ENCODE measurements around the gene PNPLA6. TPM values are rescaled to one million over a fixed set of nuclear protein-coding genes. Genes with fewer than 3 reads are reported as not detected.

The PNPLA6 gene
- polyA plus RNA-seq, 1 donor (not counting 4 experiments of a cell fraction or from before 2014, with no cell fraction given), result 22.4 TPM

DNA sequence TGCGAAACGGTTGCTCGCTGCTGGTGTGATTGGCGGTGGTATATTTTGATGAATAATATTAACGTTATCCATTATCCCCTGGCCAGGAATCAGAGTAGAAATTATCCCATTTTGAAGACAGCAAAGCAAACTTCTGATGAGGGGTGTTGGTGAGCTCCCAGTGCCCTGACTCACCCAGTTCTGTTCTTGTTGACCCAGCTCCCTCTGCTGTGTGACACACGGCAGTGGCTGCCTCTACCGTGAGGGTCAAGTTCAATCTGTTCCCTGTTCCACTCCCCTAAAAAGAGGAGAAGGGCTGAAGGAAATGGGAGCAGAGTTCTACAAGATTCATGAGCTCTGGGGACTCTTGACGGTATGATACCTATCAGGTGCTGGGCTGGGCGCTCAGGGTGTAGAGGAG lies 62.2 kb downstream of the PNPLA6 start:
- no peak for TF ChIP-seq EZH2 (IDR thresholded peaks at IDR 0.05; ENCODE audit: low read length)
- TF ChIP-seq, protein P1, sequence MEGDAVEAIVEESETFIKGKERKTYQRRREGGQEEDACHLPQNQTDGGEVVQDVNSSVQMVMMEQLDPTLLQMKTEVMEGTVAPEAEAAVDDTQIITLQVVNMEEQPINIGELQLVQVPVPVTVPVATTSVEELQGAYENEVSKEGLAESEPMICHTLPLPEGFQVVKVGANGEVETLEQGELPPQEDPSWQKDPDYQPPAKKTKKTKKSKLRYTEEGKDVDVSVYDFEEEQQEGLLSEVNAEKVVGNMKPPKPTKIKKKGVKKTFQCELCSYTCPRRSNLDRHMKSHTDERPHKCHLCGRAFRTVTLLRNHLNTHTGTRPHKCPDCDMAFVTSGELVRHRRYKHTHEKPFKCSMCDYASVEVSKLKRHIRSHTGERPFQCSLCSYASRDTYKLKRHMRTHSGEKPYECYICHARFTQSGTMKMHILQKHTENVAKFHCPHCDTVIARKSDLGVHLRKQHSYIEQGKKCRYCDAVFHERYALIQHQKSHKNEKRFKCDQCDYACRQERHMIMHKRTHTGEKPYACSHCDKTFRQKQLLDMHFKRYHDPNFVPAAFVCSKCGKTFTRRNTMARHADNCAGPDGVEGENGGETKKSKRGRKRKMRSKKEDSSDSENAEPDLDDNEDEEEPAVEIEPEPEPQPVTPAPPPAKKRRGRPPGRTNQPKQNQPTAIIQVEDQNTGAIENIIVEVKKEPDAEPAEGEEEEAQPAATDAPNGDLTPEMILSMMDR (optimal IDR thresholded peaks at IDR 0.05 in 1 of 3, IDR thresholded peaks at IDR 0.05 in 1 of 3, conservative IDR thresholded peaks at IDR 0.05 in 1 of 3; ENCODE audit: extremely low read depth in 1 of 3, insufficient read depth in 2 of 3, low read length in 3 of 3), result peak in 1 of 3 experiments; percentile 34
- Histone ChIP-seq H3K9ac (ENCODE audit: control insufficient read depth, extremely low read depth, insufficient read depth, low read length) (no peak overlapping the region), H3K9me3 (ENCODE audit: control insufficient read depth, low read depth, low read length) (no peaks in the 10 kb centered on the region), H3K27ac (ENCODE audit: control insufficient read depth, insufficient read depth, low read length) (no peak overlapping the region), H3K36me3 (ENCODE audit: control insufficient read depth in 2 of 2, extremely low read depth in 1 of 2, insufficient read depth in 2 of 2, low read length in 2 of 2) (peaks cover 0 to 2% of the 10 kb centered on the region in 2 experiments), H3K27me3 (ENCODE audit: control insufficient read depth, extremely low read depth, insufficient read depth, low read length) (no peaks in the 10 kb centered on the region), H3K4me1 (ENCODE audit: control insufficient read depth, extremely low read depth, insufficient read depth, low read length) (peaks cover 14% of the 10 kb centered on the region), H2AFZ (ENCODE audit: control insufficient read depth, low read length) (no peak overlapping the region), H3K4me3 (ENCODE audit: control insufficient read depth in 2 of 3, extremely low read depth in 1 of 3, insufficient read depth in 2 of 3, low read depth in 1 of 3, low read length in 3 of 3) (no peak overlapping the region), H4K20me1 (ENCODE audit: control insufficient read depth, extremely low read depth, insufficient read depth, low read length) (peaks cover 8% of the 10 kb centered on the region), H3K4me2 (ENCODE audit: control insufficient read depth, extremely low read depth, insufficient read depth, low read depth, low read length) (no peak overlapping the region), H3K79me2 (ENCODE audit: control insufficient read depth, insufficient read depth, low read length) (peaks cover 2% of the 10 kb centered on the region), H3K9me1 (ENCODE audit: control insufficient read depth, extremely low read depth, insufficient read depth, low read length) (peaks cover 4% of the 10 kb centered on the region)
- dilution Hi-C loops (cut with MboI; ENCODE audit: extremely low pct_ligation_motif_present, low sequenced_read_pairs), result no loop called here
- DNase-seq (ENCODE audit: low read depth, low spot score) (no peak), FAIRE-seq (no peak)

DNA sequence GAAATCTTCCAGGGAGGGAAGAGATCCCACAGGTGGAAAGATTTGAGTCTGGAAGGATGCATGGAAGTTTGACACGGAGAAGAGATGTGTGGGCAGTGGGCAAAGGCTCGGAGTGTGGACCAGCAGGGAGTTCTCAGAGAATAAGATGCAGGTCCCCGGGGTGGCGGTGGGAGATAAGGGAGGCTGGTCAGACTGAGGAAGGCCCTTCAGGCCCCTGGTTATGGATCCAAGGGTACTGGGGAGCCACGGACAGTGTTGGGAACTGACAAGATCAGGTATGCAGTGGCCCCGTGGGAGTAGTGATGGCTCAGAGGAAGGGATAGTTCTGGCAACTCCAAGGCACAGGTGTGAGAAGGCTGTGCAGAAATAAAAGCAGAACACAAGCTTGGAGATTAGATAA lies 62.7 kb downstream of the PNPLA6 start:
- peaks cover 8% of the 10 kb centered on the region for H4K20me1 ChIP-seq (ENCODE audit: control insufficient read depth, extremely low read depth, insufficient read depth, low read length)
- no peak overlapping the region for H3K4me3 ChIP-seq (ENCODE audit: control insufficient read depth in 2 of 3, extremely low read depth in 1 of 3, insufficient read depth in 2 of 3, low read depth in 1 of 3, low read length in 3 of 3)
- H3K4me2 ChIP-seq (ENCODE audit: control insufficient read depth, extremely low read depth, insufficient read depth, low read depth, low read length), result no peak overlapping the region
- no peaks in the 10 kb centered on the region for H3K27me3 ChIP-seq (ENCODE audit: control insufficient read depth, extremely low read depth, insufficient read depth, low read length)
- dilution Hi-C loops (cut with MboI; ENCODE audit: extremely low pct_ligation_motif_present, low sequenced_read_pairs), result no loop called here
- no peak overlapping the region for H2AFZ ChIP-seq (ENCODE audit: control insufficient read depth, low read length)
- no peak overlapping the region for H3K9ac ChIP-seq (ENCODE audit: control insufficient read depth, extremely low read depth, insufficient read depth, low read length)
- no peak for FAIRE-seq
- peaks cover 0 to 2% of the 10 kb centered on the region in 2 experiments for H3K36me3 ChIP-seq (ENCODE audit: control insufficient read depth in 2 of 2, extremely low read depth in 1 of 2, insufficient read depth in 2 of 2, low read length in 2 of 2)
- H3K4me1 ChIP-seq (ENCODE audit: control insufficient read depth, extremely low read depth, insufficient read depth, low read length), result peaks cover 14% of the 10 kb centered on the region
- no peak for TF ChIP-seq EZH2 (IDR thresholded peaks at IDR 0.05; ENCODE audit: low read length)
- TF ChIP-seq, protein P1 (optimal IDR thresholded peaks at IDR 0.05 in 1 of 3, IDR thresholded peaks at IDR 0.05 in 1 of 3, conservative IDR thresholded peaks at IDR 0.05 in 1 of 3; ENCODE audit: extremely low read depth in 1 of 3, insufficient read depth in 2 of 3, low read length in 3 of 3), result no peak
- H3K79me2 ChIP-seq (ENCODE audit: control insufficient read depth, insufficient read depth, low read length), result peaks cover 2% of the 10 kb centered on the region
- H3K27ac ChIP-seq (ENCODE audit: control insufficient read depth, insufficient read depth, low read length), result no peak overlapping the region
- no peaks in the 10 kb centered on the region for H3K9me3 ChIP-seq (ENCODE audit: control insufficient read depth, low read depth, low read length)
- no peak for DNase-seq (ENCODE audit: low read depth, low spot score)
- H3K9me1 ChIP-seq (ENCODE audit: control insufficient read depth, extremely low read depth, insufficient read depth, low read length), result peaks cover 4% of the 10 kb centered on the region

Measured in keratinocyte (primary cell).